Astrocyte (in vitro differentiated cells and primary cell): ENCODE data around the gene NDUFB11.

ENCODE experiments used
- CTCF ChIP-seq: IDR thresholded peaks from 2 replicates; pipeline ENCODE4 v1.5.1; 2011; ENCODE audit warnings: low read depth, mild to moderate bottlenecking, inconsistent platforms, low read length, moderate library complexity; ENCODE audit not compliant: insufficient read depth
- EZH2 ChIP-seq: IDR thresholded peaks from 2 replicates; pipeline ENCODE4 v1.6.1; 2012; ENCODE audit warnings: mild to moderate bottlenecking, low read length, inconsistent platforms; ENCODE audit not compliant: insufficient read depth

GRCh38 chrX:47160781-47161180, 16.3 kb upstream of the NDUFB11 start:
- TF ChIP-seq CTCF (no peak), EZH2 (no peak)
